Choroid plexus epithelial cell (primary cell): ENCODE measurements around the gene CYP4F12.

Source experiments
- DNase-seq: peaks from one replicate; pipeline ENCODE4 v3.0.0-alpha.2; 2010; ENCODE audit warnings: low read depth
- H3K4me3 ChIP-seq: 2 replicates; pipeline ENCODE4 v1.5.1; 2011; ENCODE audit warnings: low read depth, mild to moderate bottlenecking, control low read depth, low read length, moderate library complexity
- CTCF ChIP-seq: conservative IDR thresholded peaks from 2 replicates; pipeline ENCODE4 v1.5.1; 2011; ENCODE audit warnings: low read depth, mild to moderate bottlenecking, control low read depth, inconsistent platforms, low read length, moderate library complexity

The CYP4F12 gene

GRCh38 chr19:15672580-15673175 lies at the start of gene CYP4F12:
TSS of gene CYP4F12 (plus strand) at chr19:15673087. CDS start at chr19:15673530, 443 bp downstream.
- DNase-seq: no peak
- no peak for TF ChIP-seq CTCF
- no peak within 1 kb of the TSS for H3K4me3 ChIP-seq

DNA sequence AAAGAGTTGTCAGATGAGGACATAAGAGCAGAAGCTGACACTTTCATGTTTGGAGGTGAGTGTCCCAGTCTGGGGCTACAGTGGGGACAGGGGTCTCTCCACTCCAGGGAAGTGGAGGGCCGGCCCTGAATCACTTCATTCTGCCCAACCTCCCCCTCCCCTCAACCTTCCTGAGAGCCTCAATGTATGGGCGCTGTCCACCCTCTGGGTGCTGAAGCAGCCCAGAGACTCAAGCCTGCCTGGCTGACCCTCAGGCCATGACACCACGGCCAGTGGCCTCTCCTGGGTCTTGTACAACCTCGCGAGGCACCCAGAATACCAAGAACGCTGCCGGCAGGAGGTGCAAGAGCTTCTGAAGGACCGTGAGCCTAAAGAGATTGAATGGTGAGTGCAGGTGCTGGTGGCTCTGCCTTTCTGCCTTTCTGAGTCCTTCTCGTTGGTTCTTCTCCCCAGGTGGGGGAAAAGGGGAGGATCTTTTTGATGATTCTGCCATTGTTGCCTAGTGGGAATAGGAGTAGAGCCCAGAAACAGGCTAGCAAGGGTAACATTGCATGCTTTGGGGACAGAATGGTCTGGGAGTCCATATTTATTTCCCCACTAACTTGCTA lies 49.1 kb upstream of the CYP4F12 start:
- no peak overlapping the region for H3K4me3 ChIP-seq
- no peak for TF ChIP-seq CTCF
- DNase-seq: no peak

DNA sequence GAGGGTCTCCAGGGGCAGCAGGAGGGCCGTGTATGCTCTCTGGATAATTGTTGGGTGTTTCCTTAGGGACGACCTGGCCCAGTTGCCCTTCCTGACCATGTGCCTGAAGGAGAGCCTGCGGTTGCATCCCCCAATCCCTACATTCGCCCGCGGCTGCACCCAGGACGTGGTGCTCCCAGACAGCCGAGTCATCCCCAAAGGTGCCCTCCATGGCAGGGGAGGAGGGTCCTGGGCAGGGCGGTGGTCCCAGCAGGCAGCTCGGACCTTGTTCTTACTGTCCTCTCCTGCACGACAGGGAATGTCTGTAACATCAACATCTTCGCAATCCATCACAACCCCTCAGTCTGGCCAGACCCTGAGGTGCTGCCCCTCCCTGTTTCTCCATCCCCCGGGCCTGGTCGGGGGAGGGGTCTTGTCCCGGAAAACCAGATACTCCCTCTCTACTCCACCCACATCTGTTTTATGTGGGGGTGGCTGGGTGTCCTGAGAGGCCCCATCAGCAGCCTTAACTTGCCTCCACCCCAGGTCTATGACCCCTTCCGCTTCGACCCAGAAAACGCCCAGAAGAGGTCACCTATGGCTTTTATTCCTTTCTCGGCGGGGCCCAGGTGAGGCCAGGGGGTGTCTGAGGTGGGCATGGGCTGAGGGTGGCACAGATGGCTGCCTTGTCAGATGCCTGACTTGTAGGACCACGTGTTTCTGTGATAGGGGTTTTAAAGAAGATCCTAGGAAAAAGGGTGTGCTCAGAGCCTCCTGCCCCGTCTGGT lies 44.5 kb upstream of the CYP4F12 start:
- DNase-seq: no peak
- no peak for TF ChIP-seq CTCF
- H3K4me3 ChIP-seq: no peak overlapping the region

DNA sequence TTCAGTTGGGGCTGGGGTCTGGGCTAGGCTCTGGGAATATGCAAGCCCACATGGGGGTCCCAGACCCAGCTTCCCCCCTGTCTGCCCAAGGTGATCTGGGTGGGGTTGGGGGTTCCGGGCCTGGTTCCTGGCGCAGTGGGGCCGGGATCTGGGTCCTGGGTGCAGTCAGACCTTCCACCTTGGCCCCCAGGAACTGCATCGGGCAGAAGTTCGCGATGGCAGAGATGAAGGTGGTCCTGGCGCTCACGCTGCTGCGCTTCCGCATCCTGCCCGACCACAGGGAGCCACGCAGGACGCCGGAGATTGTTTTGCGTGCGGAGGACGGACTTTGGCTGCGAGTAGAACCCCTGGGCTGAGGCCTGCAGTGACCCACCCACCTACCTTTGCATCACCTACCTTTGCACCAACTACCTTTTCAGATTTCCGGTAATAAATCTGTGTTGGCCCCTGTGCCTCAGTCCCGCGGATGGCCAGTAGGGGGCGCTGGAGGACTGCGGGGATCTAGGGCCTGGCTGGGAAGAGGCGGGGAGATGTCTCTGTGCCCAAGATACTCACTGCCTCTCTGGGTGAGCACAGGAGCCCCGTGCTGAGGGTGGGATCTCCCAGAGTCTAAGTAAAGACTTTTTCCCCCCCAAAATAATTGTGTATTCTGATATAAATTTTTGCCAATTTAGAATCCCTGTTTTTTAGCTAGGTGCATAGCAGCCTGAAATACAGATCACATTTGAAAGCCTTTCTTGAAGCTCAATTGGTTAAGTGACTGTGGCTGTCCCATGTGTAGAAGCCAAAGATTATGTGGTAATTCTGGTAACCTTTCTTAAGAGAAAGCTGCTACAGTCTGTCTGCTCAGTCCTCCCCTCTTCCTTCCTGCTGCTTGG lies 43.6 kb upstream of the CYP4F12 start:
- H3K4me3 ChIP-seq: no peak overlapping the region
- peak; percentile 62 for DNase-seq
- peak; percentile 85 for TF ChIP-seq CTCF

DNA sequence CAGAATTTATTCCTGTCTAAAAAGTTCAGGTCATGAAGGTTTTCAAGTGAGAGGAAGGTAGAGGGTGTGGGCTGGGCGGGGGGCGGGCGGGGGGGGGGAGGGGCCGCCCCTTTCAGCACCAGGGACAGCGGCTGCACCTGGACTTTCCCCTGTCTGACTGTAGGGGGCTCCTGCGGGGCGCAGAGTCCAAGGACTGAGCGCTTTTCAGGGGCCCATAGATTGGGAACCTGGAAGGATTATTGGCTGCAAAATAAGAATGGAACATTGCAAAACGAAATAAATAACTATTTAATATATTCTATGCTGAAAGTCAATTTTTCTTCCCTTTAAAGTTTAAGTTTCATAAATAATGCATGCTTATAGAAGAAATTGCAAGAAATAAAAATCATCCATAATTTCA lies 41.1 kb upstream of the CYP4F12 start:
- TF ChIP-seq CTCF: peak; percentile 36
- H3K4me3 ChIP-seq: no peak overlapping the region
- peak; percentile 5 for DNase-seq

DNA sequence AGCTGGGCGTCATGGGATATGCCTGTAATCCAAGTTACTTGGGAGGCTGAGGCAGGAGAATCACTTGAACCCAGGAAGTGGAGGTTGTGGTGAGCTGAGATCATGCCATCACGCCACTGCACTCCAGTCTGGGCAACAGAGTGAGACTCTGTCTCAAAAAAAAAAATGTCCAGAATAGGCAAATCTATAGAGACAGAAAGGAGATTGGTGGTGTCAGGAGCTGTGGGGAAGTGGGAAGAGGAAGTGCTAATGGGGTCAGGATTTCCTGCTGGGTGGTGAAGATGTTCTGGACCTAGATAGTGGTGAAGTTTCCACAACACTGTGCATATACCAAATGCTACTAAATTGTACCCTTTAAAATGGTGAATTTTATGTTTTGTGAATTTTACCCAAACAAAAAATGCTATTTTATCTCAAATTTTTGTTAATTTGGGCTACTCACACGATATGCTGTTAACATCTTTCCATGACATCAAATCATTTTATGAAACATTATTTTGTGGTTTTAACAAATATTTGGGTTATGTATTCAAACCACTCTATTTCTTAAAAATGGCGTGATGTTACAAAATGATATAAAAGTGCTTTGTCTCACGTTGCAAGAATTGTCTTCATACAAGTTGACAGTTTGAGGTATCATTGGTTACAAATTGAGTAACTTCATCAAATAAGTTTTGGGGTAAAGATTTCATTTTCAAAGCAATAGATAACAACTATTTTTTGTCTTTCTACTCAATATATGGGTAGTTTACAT lies 39.6 kb upstream of the CYP4F12 start:
- no peak for DNase-seq
- H3K4me3 ChIP-seq: no peak overlapping the region
- TF ChIP-seq CTCF: no peak
